GM21576 (cell line): ENCODE results near the gene ADAMTS6.
"Not testable (repeated sequence)": the region's sequence is repeated elsewhere in the genome, so short reads cannot be mapped to it uniquely, and the experiment has no call there.

Source experiments
- ATAC-seq: cut with Tn5 transposase; IDR thresholded peaks from one replicate; pipeline ENCODE4 v1.9.1; 2021; ENCODE audit warnings: mild to moderate bottlenecking, moderate library complexity; ENCODE audit not compliant: unreplicated experiment

The ADAMTS6 gene

DNA sequence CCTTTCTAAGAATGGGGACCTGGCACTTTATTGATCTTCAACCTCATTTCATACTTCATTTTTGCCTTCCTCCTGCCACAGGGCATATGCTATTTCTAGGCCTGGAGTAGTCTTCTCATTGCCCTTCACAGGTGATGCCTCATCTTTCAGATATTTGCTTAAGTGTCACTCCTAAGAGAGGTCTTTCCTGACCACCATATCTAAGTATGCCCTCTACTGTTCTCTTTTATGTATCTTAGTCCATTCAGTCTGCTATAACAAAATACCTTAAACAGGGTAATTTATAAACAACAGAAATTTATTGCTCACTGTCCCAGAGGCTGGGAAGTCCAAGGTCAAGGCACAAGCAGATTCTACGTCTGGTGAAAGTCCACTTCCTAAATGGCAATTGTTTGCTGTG, 99.1 kb downstream of the ADAMTS6 start:
- no peak for ATAC-seq

DNA sequence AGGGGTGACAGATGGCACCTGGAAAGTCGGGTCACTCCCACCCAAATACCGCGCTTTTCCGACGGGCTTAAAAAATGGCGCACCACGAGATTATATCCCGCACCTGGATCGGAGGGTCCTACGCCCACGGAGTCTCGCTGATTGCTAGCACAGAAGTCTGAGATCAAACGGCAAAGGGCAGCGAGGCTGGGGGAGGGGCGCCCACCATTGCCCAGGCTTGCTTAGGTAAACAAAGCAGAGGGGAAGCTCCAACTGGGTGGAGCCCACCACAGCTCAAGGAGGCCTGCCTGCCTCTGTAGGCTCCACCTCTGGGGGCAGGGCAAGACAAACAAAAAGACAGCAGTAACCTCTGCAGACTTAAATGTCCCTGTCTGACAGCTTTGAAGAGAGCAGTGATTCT, 111.2 kb downstream of the ADAMTS6 start:
- not testable (repeated sequence) for ATAC-seq

DNA sequence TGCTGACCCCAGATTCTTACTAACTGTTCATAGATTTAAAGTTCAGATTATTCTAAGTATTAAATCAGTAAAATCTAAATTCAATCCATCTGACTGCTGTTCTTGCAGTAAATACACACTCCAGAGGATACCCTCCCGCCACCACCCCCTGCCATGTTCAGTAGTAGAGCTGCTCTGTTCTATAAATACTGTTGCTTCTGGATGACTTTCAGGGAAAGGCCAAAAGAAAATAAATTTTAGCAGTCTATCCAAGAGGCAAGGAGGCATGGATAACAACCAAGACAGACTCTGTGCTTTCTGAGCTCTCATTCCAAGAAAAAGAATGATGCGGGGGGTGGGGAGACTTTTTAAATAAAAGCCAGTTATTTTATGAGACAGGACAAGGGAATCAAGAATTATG, 115.1 kb downstream of the ADAMTS6 start:
- no peak for ATAC-seq

DNA sequence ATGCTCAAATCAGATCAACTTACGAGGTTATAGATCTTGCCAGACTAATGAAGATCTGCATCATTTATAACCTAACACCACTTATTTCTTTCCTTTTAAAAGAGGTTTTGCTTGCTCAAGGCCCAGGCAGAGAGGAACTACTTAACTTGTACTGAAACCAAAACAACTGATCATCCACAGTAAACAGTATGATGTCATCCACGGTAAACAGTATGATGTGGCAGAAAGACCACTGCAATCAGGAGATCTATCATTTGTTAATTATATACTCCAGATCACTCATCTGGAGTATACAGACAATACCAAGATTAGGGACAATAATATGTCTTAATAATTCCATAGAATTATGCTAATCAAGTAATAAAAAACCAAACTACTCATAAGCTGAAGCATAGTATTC, 116.8 kb downstream of the ADAMTS6 start:
- ATAC-seq = no peak

DNA sequence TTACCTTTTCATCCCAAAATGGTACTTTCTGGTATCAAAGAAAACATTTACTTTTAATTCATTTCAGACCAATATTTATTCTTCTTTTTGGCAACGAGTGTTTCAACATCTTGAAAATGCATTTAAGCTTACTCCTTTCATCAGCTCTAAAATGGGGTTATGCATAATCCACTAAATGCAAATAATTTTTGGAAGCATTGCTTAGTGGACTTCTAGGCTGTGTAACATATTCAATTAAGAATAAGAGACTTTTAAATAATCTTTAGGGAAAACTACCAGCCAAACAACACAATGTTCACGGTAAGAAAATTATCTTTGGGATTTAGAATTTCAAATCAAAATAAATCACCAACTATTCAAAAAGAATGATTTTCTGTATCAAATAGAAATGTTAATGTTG, 118.2 kb downstream of the ADAMTS6 start:
- no peak for ATAC-seq

DNA sequence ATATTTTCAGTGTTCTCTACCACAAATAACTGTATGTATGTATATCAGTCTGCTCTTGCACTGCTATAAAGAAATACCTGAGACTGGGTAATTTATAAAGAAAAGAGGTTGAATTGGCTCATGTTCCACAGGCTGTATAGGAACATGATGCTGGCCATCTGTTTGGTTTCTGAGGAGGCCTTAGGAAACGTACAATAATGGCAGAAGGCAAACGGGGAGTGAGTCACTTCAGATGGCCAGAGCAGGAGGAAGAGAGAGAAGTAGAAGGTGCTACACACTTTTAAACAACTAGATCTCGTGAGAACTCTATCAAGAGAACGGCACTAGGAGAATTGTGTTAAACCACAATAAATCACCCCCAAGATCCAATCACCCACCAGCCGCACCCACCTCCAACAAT, 121.7 kb downstream of the ADAMTS6 start:
- ATAC-seq = no peak

GRCh38 chr5:65359569-65359968, 122.2 kb downstream of the ADAMTS6 start:
- no peak for ATAC-seq

GRCh38 chr5:65356274-65356673, 125.4 kb downstream of the ADAMTS6 start:
- no peak for ATAC-seq

GRCh38 chr5:65355301-65355700, 126.4 kb downstream of the ADAMTS6 start:
- no peak for ATAC-seq

GRCh38 chr5:65341835-65342234, 139.9 kb downstream of the ADAMTS6 start:
- ATAC-seq = no peak

GRCh38 chr5:65338606-65339151, 143.0 kb downstream of the ADAMTS6 start:
- ATAC-seq = no peak

- no peak for ATAC-seq
Observed at GRCh38 chr5:65334077-65334476, 147.6 kb downstream of the ADAMTS6 start.

DNA sequence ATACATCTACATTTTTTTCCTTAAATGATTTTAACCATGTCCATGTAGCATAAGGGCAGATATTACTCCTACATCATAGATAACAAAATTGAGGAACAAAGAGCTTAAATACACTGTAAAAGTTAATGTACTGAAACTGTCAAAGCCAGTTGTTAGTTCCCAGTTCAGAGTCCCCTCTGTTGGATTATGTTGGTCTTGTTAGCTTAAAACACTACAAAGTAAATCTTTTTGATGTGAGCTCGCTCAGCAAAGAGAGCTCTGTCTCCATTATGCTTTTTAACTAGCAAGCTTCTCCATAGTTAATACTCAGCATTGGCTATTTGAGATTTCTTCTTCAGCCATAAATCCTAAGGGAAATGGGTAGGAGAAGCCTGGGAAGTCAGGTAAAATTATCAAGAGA, 149.1 kb downstream of the ADAMTS6 start:
- no peak for ATAC-seq

- ATAC-seq = no peak
Observed at GRCh38 chr5:65329266-65329665, 152.5 kb downstream of the ADAMTS6 start.

GRCh38 chr5:65327582-65327981, 154.1 kb downstream of the ADAMTS6 start:
- ATAC-seq = no peak

DNA sequence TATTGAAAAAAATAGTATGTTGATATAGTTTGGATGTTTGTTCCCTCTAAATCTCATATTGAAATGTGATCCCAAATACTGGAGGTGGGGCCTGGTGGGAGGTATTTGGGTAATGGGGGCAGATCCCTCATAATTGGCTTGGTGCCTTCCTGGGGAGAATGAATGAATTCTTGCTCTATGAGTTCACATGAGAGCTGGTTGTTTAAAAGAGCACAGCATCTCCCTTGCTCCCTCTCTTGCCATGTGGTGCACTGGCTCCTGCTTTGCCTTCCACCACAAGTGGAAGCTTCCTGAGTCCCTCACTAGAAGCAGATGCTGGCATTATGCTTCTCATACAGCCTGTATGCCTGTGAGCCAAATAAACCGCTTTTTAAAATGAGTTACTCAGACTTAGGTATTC, 154.8 kb downstream of the ADAMTS6 start:
- ATAC-seq = no peak

DNA sequence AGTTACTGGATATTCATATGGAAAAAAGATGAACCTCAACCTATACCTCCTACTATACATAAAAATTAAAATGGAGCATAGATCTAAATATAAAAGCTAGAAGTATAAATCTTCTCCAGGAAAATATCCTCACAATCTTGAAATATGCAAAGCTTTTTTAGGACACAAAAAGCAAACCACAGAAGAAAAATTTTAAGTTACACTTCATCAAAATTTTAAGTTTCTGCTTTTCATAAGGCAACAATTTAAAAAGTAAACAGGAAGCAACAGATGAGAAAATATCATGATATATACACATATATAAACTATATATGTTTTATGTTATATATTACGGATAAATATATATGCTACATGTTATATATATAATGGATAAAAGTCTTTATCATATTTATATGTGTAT, 157.5 kb downstream of the ADAMTS6 start:
- no peak for ATAC-seq

GRCh38 chr5:65320704-65321103, 161.0 kb downstream of the ADAMTS6 start:
- not testable (repeated sequence) for ATAC-seq

DNA sequence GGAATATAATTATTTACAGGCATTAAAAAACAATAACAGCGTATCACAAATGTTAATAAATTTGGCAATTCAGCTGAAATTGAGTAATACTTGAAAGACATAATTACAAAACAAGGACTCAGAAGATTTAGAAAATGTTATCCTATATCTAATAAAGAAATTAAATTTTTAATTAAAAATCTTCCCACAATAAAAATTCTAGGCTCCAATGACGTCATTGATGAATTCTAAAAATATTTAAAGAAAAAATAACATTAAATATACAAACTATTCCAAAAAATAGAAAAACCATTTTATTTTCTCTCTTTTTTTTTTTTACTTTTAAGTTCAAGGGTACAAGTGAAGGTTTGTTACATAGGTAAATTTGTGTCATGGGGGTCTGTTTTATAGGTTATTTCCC, 161.5 kb downstream of the ADAMTS6 start:
- ATAC-seq = no peak

DNA sequence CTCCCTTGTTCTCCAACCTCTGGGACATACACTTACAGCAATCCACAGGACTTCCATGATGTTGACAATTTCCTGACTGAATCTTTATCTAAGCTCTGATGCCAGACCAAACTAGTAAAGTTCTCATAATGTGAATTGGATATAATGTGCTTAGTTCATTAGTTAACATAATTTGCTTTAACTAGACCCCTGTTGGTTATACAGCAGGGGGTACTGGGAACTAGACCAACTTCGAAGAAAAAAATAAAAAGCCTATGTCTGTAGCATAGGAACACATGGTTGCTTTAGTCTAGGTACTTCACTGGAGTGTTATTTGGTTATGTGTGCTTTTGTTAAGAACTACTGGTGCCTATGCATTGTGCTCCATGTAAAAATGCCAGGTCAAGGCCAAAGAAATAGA, 173.8 kb downstream of the ADAMTS6 start:
- ATAC-seq = no peak

GRCh38 chr5:65307088-65307487, 174.6 kb downstream of the ADAMTS6 start:
- no peak for ATAC-seq

DNA sequence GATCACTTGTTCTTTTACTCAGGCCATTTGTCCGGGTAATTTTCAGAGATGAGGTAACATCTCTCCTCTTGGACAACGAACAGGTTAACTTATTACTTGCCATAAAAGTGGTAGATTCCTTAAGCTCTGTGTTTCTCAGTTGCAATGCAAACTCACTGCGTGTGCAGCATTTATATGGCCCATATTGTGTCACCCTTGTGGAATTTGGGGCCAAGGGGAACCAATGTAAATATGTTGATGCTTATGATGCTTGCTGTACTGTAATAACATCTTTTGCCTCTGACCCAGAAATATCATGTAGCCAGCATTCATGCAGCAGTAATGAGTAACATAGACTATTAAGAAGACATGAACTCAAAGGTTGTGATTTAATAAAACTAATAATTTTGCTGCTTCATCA, 175.8 kb downstream of the ADAMTS6 start:
- no peak for ATAC-seq

DNA sequence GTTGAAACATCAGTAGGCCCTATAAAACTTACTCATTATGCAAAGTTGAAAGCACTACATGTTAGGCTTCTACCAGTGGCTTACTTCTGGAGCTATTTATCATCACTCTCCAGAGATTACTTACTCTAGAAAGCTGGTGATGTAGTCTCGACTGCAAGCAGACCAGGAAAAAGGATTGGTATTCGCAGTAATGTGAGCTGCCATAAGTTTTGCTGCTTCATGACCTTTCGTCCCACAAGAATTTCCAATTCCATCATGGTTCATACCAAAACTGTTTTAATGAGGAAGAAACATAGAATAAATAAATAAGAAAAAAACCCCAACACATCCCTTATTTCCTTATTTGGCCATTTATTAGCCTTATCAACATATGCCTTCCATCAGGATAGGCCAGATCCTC, 181.9 kb downstream of the ADAMTS6 start:
- ATAC-seq = no peak

DNA sequence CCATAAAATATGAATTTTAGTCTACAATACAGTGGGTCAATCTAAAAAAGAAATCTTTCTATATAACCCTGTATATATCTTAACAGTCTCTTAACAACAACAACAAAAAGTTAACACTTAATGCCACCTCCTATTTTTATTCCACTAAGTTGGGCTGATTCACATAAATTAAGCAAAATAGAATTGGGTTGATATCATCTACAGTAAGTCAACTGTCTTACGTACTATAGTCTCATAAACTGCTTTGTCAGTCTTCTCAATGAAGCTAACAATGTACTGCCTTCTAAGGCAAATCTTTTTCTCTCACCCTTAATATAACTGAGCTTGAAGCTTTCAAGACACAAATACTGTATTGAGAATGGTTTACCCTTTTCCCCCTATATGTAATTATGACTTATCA, 185.7 kb downstream of the ADAMTS6 start:
- ATAC-seq = no peak
